ENCODE measurements around the gene TMEM139. TPM values are rescaled to one million over a fixed set of nuclear protein-coding genes. Genes with fewer than 3 reads are reported as not detected.

TMEM139 gene
- total and polyA plus RNA-seq, 3 donors from 2014 or later: 1.1 to 5.3 (median 2.2) TPM

DNA sequence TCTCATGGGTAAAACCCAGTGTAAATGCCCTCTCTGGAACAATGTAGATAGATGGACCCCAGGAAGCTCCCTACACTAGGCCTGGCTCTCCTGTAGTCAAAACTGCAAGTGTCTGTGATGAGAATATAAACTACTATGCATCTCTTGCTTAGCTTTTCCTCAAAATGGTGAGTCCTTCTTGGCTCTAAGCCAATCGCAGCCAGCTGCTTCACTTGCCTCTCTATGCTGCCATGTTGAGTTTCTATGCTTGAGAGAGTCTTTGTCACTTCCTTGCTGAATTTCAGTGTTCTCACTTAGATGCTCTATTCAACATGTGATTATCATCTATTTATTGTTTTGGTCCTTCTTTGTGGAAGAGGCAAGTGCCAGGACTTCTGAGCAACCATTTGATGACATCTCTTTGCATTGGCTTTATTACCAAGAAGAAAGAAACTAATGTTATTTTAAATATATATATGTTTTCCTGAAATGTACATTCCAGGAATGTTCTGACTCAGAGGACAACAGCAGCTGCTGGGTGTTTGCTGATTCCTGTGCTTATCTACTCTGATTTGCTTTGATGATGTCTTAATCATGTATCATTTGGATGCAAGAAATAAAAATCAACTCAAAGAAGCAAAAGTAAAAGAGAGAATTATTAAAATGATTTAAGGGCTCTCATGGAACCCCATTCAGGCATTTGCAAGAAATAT is 46.3 kb upstream of the TMEM139 start:
- H3K4me1 ChIP-seq: no peaks in the 10 kb centered on the region
- H3K4me3 ChIP-seq: no peak overlapping the region
- no peak for TF ChIP-seq POLR2A (IDR thresholded peaks at IDR 0.05)
- TF ChIP-seq, protein P1, sequence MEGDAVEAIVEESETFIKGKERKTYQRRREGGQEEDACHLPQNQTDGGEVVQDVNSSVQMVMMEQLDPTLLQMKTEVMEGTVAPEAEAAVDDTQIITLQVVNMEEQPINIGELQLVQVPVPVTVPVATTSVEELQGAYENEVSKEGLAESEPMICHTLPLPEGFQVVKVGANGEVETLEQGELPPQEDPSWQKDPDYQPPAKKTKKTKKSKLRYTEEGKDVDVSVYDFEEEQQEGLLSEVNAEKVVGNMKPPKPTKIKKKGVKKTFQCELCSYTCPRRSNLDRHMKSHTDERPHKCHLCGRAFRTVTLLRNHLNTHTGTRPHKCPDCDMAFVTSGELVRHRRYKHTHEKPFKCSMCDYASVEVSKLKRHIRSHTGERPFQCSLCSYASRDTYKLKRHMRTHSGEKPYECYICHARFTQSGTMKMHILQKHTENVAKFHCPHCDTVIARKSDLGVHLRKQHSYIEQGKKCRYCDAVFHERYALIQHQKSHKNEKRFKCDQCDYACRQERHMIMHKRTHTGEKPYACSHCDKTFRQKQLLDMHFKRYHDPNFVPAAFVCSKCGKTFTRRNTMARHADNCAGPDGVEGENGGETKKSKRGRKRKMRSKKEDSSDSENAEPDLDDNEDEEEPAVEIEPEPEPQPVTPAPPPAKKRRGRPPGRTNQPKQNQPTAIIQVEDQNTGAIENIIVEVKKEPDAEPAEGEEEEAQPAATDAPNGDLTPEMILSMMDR (IDR thresholded peaks at IDR 0.05): no peak
- no peak overlapping the region for H3K27ac ChIP-seq
- intact Hi-C loops (cut with DNase I; ENCODE audit: low total_unique reads): loop anchor here (10.0 kb wide), 1 partner anchor 176 kb away; no protein-coding TSS in a partner anchor
- no peak for DNase-seq
- 88 to 91% methylated on average over 1 of the region's 1 CpG for WGBS, 2 donors
- no peaks in the 10 kb centered on the region for H3K9me3 ChIP-seq
- H3K36me3 ChIP-seq (ENCODE audit: low read depth, missing control alignments): no peaks in the 10 kb centered on the region
- H3K27me3 ChIP-seq: no peaks in the 10 kb centered on the region

DNA sequence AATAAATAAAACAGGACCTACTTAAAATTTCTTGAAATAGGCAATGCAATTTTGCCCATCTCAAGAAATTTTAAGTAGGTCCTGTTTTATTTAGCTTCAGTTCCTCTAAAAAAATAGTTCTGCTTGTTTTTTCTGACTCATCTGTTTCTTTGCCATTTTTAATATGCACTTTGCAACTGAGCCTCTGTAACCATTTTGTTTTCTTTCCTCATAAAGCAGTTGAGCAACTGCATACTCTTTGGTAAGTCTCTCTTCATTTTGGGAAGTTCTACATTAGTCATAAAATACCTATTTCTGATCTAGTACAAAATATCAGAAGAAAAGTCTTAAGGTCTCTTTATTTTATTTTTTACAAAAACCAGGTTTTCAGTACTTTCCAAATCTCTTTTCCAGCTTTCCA is 44.9 kb upstream of the TMEM139 start:
- Histone ChIP-seq H3K4me3 (no peak overlapping the region), H3K27ac (no peak overlapping the region), H3K36me3 (ENCODE audit: low read depth, missing control alignments) (no peaks in the 10 kb centered on the region), H3K9me3 (no peaks in the 10 kb centered on the region), H3K4me1 (no peaks in the 10 kb centered on the region), H3K27me3 (no peaks in the 10 kb centered on the region)
- intact Hi-C loops (cut with DNase I; ENCODE audit: low total_unique reads): loop anchor here (10.0 kb wide), 1 partner anchor 175 kb away; no protein-coding TSS in a partner anchor
- no peak for TF ChIP-seq POLR2A (IDR thresholded peaks at IDR 0.05)
- TF ChIP-seq, protein P1 (IDR thresholded peaks at IDR 0.05): no peak
- no peak for DNase-seq

DNA sequence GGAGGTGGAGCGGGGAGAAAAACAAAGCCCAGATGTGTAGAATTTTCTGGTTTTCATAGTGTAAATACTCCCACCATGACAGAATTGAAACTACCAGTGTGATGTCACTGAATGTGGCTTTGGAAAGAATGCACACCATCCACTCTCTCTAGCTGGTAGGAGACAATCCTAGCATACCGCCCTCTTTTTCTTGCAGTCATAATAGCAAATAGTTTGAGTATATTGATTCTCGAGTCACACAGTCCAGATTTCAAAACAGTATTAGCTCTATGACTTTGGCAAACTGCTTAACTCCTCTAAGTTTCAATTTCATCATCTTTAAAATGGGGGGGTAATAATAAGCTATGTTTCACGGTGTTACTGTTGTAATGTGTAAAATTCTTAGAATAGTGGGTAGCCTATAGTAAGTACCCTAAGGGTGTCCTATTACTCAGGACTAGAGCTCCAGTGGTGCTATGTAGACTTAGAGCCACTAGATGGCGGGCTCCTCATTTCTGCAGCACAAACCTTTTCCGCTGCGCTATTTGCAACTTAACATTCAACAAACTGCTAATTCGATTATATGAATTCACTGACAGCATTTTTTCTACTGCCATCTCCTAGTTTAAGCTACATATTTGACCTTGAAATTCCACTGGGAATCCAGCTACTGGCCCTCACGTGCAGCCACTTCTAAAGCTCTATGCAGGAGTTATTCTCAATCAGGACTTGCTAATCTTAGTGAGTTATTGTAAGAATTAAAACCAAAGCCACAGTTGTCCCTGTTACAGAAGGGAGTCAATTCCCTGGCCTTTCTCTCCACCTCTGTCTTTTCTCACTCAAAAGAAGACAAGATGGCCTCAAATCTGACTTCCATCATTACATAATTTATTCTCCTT is 44.2 kb upstream of the TMEM139 start:
- intact Hi-C loops (cut with DNase I; ENCODE audit: low total_unique reads): no loop called here
- no peaks in the 10 kb centered on the region for H3K9me3 ChIP-seq
- H3K4me3 ChIP-seq: no peak overlapping the region
- 27 to 29% methylated on average over 9 of the region's 9 CpGs for WGBS, 2 donors
- peak; percentile 83 for DNase-seq
- H3K36me3 ChIP-seq (ENCODE audit: low read depth, missing control alignments): no peaks in the 10 kb centered on the region
- no peak overlapping the region for H3K27ac ChIP-seq
- TF ChIP-seq, protein P1 (IDR thresholded peaks at IDR 0.05): peak; percentile 64 to 82 (median 73)
- TF ChIP-seq POLR2A (IDR thresholded peaks at IDR 0.05): no peak
- no peaks in the 10 kb centered on the region for H3K27me3 ChIP-seq
- H3K4me1 ChIP-seq: no peaks in the 10 kb centered on the region

DNA sequence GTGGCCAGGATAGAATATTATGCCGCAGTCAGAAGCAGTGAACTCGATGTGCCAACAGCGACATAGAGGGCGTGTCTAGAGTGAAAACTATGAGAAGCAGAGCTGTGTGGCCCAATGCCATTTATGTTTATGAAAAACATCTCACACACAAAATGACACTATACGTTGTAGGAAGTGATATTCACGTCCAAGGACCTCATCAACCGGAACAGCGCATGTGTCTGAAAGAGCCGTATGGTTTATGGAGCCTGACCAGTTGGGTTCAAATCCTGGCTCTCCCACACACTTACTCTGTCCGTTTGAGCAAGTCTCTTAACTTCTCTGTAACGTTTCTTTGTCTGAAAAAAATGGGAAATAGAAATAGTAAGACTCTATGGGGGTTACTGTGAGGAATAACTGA is 42.5 kb upstream of the TMEM139 start:
- Histone ChIP-seq H3K27me3 (no peaks in the 10 kb centered on the region), H3K9me3 (no peaks in the 10 kb centered on the region), H3K4me3 (no peak overlapping the region), H3K36me3 (ENCODE audit: low read depth, missing control alignments) (no peaks in the 10 kb centered on the region), H3K27ac (no peak overlapping the region), H3K4me1 (no peaks in the 10 kb centered on the region)
- TF ChIP-seq, protein P1 (IDR thresholded peaks at IDR 0.05): no peak
- no peak for TF ChIP-seq POLR2A (IDR thresholded peaks at IDR 0.05)
- WGBS, 2 donors: 87 to 88% methylated on average over 11 of the region's 11 CpGs
- no peak for DNase-seq
- intact Hi-C loops (cut with DNase I; ENCODE audit: low total_unique reads): no loop called here

Data from testis (tissue), 3 donors.